Muscle of back (tissue), 11 donors: ENCODE results near the gene CRYBA4. TPM values are rescaled to one million over a fixed set of nuclear protein-coding genes. Genes with fewer than 3 reads are reported as not detected.

Experiments
- DNase-seq, 3 donors: peaks; one replicate each; pipeline versions ENCODE4 v3.0.0 to v3.0.0-alpha.2; 2013
- polyA plus RNA-seq, 10 donors: library from polyadenylated mRNA; unstranded; fragments of 120-200 nt; gene quantifications; one replicate each; pipeline ENCODE4 v1.2.1, GENCODE V29; 2013; ENCODE audit not compliant: insufficient read length in 10 of 10

Gene CRYBA4
- polyA plus RNA-seq, 10 donors = not detected

DNA sequence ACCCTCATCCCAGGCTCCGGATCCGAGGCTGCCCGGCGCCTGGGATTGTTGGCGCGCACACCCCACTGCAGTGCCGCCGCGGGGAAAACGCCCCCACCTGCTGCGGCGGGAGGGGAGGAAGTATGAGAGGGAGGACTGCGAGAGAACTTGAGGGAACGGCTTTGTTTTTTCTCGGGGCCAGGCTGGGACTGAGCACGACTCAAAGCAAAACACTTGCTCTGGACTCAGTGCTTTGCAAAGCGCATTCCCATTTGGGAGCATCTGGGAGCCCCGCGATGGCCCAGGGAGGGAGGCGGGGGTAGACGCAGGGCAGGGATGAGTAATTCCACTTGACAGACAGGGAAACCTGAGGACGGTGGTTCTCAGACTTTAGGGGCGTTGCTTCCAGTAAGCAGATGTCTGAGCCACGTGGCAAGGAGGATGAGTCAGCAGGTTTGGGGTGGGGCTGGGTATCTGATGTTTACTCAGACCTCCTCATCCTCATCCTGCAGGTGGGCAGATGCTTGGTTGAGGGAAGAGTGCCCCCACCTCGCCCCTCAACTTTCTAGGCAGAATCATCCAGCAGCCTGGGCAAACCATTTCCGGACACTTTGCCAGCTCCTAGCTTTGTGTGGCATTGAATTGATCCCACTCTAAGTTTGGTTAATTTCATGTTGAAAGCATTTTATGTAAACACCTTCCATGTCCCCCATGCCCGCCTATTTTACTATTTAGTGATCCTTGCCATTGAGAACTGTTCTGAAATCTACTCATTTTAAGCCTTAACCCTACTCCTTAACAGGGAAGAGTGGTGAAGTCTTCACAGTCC lies 37.1 kb downstream of the CRYBA4 start:
- DNase-seq = peak in 2 of 3 donors; percentile 66 to 78

DNA sequence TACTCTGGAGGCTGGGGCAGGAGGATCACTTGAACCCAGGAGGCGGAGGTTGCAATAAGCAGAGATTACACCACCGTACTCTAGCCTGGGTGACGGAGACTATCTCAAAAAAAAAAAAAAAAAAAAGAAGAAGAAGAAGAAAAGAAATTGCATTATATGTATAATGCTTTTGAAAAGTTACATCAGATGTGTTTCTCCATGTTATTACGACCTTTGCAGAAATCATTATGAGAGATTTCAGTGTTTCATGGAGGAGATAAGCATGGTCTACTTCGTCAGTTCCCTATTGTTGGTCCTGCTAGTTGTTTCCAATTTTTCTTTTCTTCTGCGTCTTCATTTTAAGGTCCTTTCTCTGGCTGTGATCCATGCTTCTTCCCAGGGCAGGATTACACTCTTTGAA lies 38.6 kb downstream of the CRYBA4 start:
- no peak for DNase-seq

GRCh38 chr22:26660961-26661578 lies 39.3 kb downstream of the CRYBA4 start:
- DNase-seq = no peak

DNA sequence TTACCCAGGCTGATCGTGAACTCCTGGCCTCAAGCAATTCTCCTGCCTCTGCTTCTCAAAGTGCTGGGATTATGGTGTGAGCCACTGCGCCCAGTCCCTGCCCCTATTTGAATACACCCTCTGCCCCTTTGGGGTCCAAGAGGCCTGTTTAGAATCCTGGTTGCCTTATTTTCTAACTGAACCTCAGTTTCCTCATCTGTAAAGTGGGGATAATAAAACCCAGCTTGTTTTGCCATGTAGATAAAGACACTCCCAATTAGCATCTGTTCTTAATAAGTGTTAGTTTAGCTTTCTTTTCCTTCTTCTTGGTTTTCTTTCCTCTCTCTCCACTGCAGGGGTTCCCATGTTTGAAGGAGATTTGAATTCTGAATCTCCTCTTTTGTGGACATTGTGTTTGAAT lies 40.4 kb downstream of the CRYBA4 start:
- no peak for DNase-seq

GRCh38 chr22:26663374-26663923 lies 41.7 kb downstream of the CRYBA4 start:
- DNase-seq = no peak

DNA sequence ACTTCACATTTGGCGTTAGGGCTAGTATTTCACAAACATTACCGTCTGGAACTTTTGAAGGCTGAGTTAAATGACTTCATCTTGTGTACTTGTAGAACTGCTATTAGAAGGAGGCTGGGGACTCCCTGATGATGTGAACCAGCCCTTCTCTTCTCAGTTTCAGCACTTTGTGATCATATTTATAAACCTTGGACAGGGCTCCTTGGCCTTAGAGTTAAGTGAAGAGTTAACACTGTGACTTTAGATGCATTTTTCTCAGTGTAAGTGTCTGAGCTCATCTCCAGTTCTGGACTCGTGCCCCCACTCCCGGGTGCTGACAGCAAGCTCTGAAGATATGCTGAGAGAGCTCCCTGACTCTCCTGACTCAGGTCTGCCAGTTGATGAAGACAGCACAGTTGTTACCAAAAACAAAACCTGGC lies 44.1 kb downstream of the CRYBA4 start:
- DNase-seq = peak in 2 of 3 donors; percentile 44 to 54

- DNase-seq = no peak
These were observed 45.4 kb downstream of the CRYBA4 start for GRCh38 chr22:26667140-26667539.

DNA sequence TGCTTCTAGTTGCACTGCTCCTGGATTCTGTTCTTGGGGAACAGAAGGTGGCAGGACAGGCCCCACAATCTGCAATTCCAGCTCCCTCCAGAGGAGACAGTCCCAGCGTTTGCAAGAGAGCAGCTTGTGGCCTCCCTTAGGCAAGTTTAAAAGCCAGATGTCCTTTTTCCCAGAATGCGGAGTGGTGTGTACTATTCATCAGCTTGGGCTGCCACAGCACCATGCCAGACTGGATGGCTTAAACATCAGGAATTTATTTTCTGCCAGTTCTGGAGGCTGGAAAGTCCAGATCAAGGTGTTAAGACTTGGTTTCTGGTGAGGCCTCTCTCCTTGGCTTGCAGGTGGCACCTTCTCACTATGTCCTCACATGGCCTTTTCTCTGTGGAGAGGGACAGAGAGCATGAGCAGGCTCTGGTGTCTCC lies 47.3 kb downstream of the CRYBA4 start:
- DNase-seq = no peak

DNA sequence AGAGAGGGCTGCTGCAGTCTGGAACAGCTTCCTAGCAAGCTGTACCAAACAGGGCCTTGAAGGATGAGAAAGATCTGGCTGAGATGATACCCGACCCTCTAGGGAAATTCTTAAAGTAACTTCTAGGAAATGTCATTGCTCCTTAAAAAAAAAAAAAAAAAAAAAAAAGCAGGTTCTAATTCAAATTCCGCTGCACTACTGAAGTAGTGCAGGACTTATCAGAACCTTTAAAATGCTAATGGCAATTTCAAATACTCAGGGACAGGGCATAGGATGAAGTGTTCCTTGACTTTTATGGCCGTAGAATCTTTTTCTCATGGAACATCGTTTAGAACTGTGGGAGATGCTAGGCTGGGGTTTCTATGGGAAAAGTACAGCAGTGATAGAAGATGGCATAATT lies 48.7 kb downstream of the CRYBA4 start:
- no peak for DNase-seq

DNA sequence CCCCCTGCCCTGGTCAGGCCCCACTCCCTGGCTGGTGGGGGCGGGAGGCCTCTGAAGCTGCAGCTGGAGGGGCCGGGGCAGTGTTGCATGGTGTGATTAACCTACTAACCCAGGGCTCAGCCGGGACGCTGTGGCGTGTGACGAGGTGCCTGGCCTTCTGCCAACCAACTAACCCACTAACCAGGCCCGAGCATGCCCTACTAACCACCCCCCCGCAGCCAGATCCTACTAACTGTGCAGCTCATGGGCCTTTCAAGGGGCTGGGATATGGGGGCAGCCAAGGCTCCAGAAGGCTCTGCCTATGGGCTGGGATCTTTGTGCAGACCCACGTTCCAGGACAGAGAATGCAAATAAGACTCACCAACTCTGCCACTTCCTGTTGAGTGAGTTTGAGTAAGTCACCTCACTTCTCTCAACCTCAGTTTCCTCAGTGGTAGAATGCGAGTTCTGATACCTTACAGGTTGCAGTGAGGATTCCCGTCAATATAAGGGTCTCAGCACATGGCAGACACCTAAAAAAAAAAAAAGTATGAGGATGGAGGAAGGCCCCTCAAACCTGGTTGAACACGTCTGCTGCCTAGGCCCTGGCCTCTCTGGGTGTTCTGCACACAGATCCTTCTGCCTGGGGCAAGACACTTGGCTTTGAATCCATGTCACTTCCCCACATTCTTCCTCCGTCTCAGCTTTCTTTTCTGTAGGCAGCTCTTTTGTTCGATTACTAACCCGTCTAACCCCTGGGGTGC lies 49.7 kb downstream of the CRYBA4 start:
- DNase-seq = no peak

GRCh38 chr22:26672060-26672471 lies 50.3 kb downstream of the CRYBA4 start:
- peak in 1 of 3 donors; percentile 36 for DNase-seq

DNA sequence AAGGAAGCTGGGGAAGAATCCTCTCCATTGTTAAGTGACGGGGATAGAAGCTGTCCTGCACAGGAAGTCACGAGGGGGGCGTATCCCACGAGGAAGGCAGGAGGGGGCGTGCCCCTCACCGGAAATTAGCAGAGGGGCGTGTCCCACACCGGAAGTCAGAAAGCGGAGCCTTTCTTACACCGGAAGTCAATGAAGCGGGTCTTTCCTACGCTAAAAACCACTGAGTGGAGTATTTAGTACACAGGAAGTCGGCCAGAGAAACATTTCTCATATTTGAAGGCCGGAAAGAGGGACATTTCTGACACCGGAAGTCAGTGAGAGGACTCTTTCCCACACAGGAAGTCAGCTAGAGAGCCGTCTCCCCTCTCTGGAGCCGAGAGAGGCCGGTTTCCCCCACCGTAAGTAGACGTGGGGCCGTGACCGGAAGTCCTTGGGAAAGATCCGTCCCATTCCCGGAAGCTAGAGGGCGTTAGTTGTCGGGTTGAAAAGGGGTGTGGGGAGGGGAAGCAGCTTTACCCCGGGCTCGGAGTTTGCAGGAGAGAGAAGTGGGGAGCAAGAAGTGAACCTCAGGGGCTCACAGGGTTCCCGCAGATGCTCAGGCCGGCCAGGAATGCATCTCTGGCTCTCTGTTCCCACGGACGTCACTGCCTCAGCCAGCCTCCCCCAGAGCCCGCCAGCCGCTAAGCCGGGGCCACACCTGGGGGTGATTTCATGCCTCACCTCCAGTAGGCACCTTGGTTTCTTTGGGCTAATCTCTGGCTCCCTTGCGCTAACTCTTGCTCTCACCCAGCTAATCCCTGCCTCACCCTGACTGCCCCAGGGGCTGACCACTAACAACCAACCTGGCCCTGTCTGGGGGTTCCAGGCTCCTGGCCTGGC lies 51.1 kb downstream of the CRYBA4 start:
- peak; percentile 95 to 97 (median 96) for DNase-seq

DNA sequence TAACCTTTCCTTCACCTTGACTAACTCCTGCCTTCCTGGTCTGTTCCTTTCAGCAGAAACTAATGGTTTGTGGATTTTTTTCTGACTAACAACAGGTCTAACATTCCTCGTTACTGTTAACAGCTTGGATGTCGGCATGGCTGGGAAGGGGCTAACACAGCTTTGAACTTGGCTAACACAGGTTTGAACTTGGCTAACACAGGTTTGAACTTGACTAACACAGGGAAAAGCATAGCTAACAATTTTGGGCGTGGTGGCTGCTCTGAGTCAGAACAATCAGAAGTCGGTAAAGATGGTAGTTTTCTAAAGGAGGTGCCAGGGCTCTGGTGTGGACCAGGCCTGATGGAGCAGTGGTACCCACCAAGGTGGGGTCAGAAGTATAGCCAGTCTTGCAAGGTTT lies 51.7 kb downstream of the CRYBA4 start:
- no peak for DNase-seq

GRCh38 chr22:26674211-26675190 lies 52.7 kb downstream of the CRYBA4 start:
- DNase-seq = no peak

DNA sequence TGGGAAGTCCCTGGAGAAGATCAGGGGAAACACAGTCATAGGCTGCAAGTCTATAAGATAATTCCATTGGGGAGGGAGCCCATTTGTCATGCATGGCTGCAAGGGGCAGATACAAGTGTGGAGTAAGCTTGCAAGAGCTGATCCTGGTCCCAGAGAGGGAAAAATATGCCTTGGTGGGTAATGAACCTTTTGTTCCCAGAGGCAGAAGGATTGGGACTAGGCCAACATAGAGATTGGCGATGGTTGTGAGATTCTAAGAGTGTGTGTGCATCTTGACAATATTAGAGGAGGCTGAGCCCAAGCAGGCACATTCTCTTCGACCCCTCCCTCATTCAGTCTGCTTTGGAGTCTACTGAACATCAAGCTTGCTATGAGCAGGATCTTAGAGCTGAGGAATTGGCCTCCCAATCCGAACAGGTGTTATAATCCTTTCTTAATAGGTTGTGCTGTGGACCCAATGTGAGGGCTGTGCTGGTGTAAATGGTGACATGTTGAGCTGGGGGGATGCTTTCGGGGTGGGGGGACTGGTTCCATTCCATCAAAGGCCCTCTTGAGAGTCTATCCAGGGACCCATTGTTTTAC lies 54.0 kb downstream of the CRYBA4 start:
- DNase-seq = no peak

- no peak for DNase-seq
These were observed 55.5 kb downstream of the CRYBA4 start for GRCh38 chr22:26677217-26677616.

- peak; percentile 74 to 85 (median 79) for DNase-seq
These were observed 57.4 kb downstream of the CRYBA4 start for GRCh38 chr22:26679003-26679629.
